Natural killer cell (primary cell): ENCODE data around the gene SLC25A22. TPM values are rescaled to one million over a fixed set of nuclear protein-coding genes. Genes with fewer than 3 reads are reported as not detected.

Experiments used
- ATAC-seq, 3 donors: fragments of 150-1000 bp in 2 of 3; fragments of 200-7000 bp in 1 of 3; cut with Tn5 transposase; 1 replicate in 1 of 3; 2 replicates in 2 of 3; pipeline ENCODE4 v1.10.0; 2021; ENCODE audit warnings: mild to moderate bottlenecking in 2 of 3, moderate library complexity in 2 of 3
- DNase-seq, 2 donors: peaks; one replicate each; pipeline versions ENCODE4 v3.0.0 to v3.0.0-alpha.2; 2013 to 2021; ENCODE audit warnings: mixed read lengths in 1 of 2
- H3K27ac ChIP-seq: one replicate; pipeline ENCODE4 v1.5.1; 2013; ENCODE audit warnings: mild to moderate bottlenecking, low read length
- H3K27me3 ChIP-seq: one replicate; pipeline ENCODE4 v1.6.1; 2013; ENCODE audit warnings: low read length; ENCODE audit not compliant: control insufficient read depth, insufficient read depth
- H3K36me3 ChIP-seq: one replicate; pipeline ENCODE4 v1.6.1; 2013; ENCODE audit warnings: low read length; ENCODE audit not compliant: control insufficient read depth, insufficient read depth
- H3K4me1 ChIP-seq: one replicate; pipeline ENCODE4 v1.6.1; 2013; ENCODE audit warnings: low read length; ENCODE audit not compliant: control insufficient read depth, insufficient read depth
- H3K4me3 ChIP-seq: one replicate; pipeline ENCODE4 v1.5.1; 2013; ENCODE audit warnings: low read length
- H3K9me3 ChIP-seq: one replicate; pipeline ENCODE4 v1.6.1; 2013; ENCODE audit warnings: low read length; ENCODE audit not compliant: control insufficient read depth, insufficient read depth
- H3K27ac Mint-ChIP-seq, 2 donors: one replicate each; pipeline ENCODE4 v1.8.0; 2022; ENCODE audit warnings: mild to moderate bottlenecking in 2 of 2, mixed read lengths in 2 of 2, moderate library complexity in 1 of 2
- H3K27me3 Mint-ChIP-seq, 2 donors: one replicate each; pipeline ENCODE4 v1.8.0; 2022; ENCODE audit warnings: low read depth in 2 of 2, mixed read lengths in 2 of 2
- H3K36me3 Mint-ChIP-seq: one replicate; pipeline ENCODE4 v1.8.0; 2022; ENCODE audit warnings: mixed read lengths
- H3K4me1 Mint-ChIP-seq, 2 donors: one replicate each; pipeline ENCODE4 v1.8.0; 2022; ENCODE audit warnings: mixed read lengths in 2 of 2
- H3K4me3 Mint-ChIP-seq: one replicate; pipeline ENCODE4 v1.8.0; 2022; ENCODE audit warnings: mild to moderate bottlenecking, moderate library complexity, mixed read lengths
- H3K9me3 Mint-ChIP-seq, 2 donors: one replicate each; pipeline ENCODE4 v1.8.0; 2022; ENCODE audit warnings: mixed read lengths in 2 of 2
- WGBS: methylation state at CpG from one replicate; pipeline ENCODE4 v1.1.7; 2013; ENCODE audit warnings: missing lambda C conversion rate; ENCODE audit not compliant: insufficient coverage; 5-methylcytosine and 5-hydroxymethylcytosine counted together
- intact Hi-C: fragments of 100-400 bp; cut with micrococcal nuclease; formaldehyde crosslinking; loops from one replicate; pipeline ENCODE4 v1.14.2; 2022
- total RNA-seq, 4 donors: library from RNA; stranded (reverse); fragments of 120-200 nt in 1 of 4; gene quantifications; one replicate each; pipeline versions ENCODE4 v1.2.3 to v1.2.4, GENCODE V29; 2013 to 2022
- TF ChIP-seq, protein P1 (sequence below): fragments of 200-600 bp; IDR thresholded peaks from one replicate; pipeline ENCODE4 v1.8.0; 2022; ENCODE audit warnings: antibody characterized with exemption

The SLC25A22 gene
- total RNA-seq, 3 donors from 2014 or later (not counting 1 experiment from before 2014, with no cell fraction given) = 22.8 to 34.6 (median 31.5) TPM

- Histone ChIP-seq H3K4me3 (no peak overlapping the region), H3K27ac (no peak overlapping the region), H3K9me3 (no peaks in the 10 kb centered on the region), H3K27me3 (peaks cover 19% of the 10 kb centered on the region), H3K4me1 (peaks cover 70% of the 10 kb centered on the region), H3K36me3 (peaks cover 6% of the 10 kb centered on the region)
- peaks cover 0 to 37% of the 10 kb centered on the region in 2 donors for H3K4me1 Mint-ChIP-seq
- DNase-seq (no peak), ATAC-seq (no peak)
- TF ChIP-seq, protein P1, sequence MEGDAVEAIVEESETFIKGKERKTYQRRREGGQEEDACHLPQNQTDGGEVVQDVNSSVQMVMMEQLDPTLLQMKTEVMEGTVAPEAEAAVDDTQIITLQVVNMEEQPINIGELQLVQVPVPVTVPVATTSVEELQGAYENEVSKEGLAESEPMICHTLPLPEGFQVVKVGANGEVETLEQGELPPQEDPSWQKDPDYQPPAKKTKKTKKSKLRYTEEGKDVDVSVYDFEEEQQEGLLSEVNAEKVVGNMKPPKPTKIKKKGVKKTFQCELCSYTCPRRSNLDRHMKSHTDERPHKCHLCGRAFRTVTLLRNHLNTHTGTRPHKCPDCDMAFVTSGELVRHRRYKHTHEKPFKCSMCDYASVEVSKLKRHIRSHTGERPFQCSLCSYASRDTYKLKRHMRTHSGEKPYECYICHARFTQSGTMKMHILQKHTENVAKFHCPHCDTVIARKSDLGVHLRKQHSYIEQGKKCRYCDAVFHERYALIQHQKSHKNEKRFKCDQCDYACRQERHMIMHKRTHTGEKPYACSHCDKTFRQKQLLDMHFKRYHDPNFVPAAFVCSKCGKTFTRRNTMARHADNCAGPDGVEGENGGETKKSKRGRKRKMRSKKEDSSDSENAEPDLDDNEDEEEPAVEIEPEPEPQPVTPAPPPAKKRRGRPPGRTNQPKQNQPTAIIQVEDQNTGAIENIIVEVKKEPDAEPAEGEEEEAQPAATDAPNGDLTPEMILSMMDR = no peak
- peak overlapping the region; percentile 72 for H3K4me3 Mint-ChIP-seq
- intact Hi-C loops = no loop called here
- no peaks in the 10 kb centered on the region for H3K36me3 Mint-ChIP-seq
- no peaks in the 10 kb centered on the region for H3K9me3 Mint-ChIP-seq
- no peak overlapping the region for H3K27ac Mint-ChIP-seq
- peaks cover 8 to 35% of the 10 kb centered on the region in 2 donors for H3K27me3 Mint-ChIP-seq
- 16% methylated on average over 40 of the region's 40 CpGs for WGBS
Observed at GRCh38 chr11:829176-829846, 31.2 kb upstream of the SLC25A22 start.

DNA sequence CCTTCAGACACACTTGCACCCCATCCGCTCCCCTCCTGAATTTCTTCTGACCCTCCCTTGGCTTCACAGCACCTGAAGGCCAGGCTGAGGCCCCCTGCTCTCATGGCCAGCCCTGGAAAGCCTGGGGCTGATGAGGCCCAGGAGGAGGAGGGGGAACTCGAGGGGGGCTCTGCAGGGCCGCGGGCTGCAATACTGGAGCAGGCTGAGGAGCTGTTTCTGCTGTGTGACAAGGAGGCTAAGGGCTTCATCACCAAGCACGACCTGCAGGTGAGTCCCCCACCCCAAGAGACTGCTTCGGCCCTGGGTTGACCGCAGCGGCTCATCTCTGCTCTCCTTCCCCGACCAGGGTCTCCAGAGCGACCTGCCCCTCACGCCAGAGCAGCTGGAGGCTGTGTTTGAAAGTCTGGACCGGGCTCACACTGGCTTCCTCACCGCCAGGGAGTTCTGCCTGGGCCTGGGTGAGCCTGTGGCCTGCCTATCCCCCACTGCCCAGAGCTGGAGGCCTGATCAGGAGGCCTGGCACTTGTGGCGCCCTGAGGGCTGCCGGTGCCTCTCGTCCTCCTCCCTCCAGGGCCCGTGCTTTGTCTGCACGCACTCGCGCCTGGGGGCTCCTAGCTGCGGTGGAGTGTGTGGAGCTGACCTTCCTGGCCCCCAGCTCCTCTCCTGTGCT is 30.6 kb upstream of the SLC25A22 start:
- peak overlapping the region in 1 of 2 donors; percentile 52 for H3K27ac Mint-ChIP-seq
- no peak overlapping the region for H3K27ac ChIP-seq

GRCh38 chr11:827897-828192 is 29.8 kb upstream of the SLC25A22 start, which contains the start of gene CRACR2B:
TSS of gene CRACR2B (plus strand) at chr11:827919. CDS start at chr11:828608, 689 bp downstream.
- peak within 1 kb of the TSS; percentile 23 for H3K4me3 ChIP-seq
- H3K4me1 ChIP-seq = peaks cover 59% of the 10 kb centered on the region
- intact Hi-C loops = no loop called here
- DNase-seq (no peak), ATAC-seq (peak in 2 of 3 donors; percentile 26 to 46)
- Mint-ChIP-seq H3K4me1 (peaks cover 0 to 37% of the 10 kb centered on the region in 2 donors), H3K27me3 (peaks cover 8 to 35% of the 10 kb centered on the region in 2 donors), H3K36me3 (no peaks in the 10 kb centered on the region), H3K9me3 (no peaks in the 10 kb centered on the region), H3K4me3 (peak within 1 kb of the TSS; percentile 76), H3K27ac (peak within 1 kb of the TSS in 1 of 2 donors; percentile 52)
- TF ChIP-seq, protein P1 = no peak
- WGBS = 51% methylated on average over 5 of the region's 5 CpGs
- H3K9me3 ChIP-seq = no peaks in the 10 kb centered on the region
- peaks cover 6% of the 10 kb centered on the region for H3K36me3 ChIP-seq
- H3K27me3 ChIP-seq = peaks cover 19% of the 10 kb centered on the region
- no peak within 1 kb of the TSS for H3K27ac ChIP-seq

More for the DNA sequence above, 30.6 kb upstream of the SLC25A22 start:
- intact Hi-C loops = no loop called here
- Histone ChIP-seq H3K4me1 (peaks cover 64% of the 10 kb centered on the region), H3K36me3 (peaks cover 6% of the 10 kb centered on the region), H3K9me3 (no peaks in the 10 kb centered on the region), H3K4me3 (no peak overlapping the region), H3K27me3 (peaks cover 19% of the 10 kb centered on the region)
- TF ChIP-seq, protein P1 = no peak
- no peak for ATAC-seq
- Mint-ChIP-seq H3K36me3 (no peaks in the 10 kb centered on the region), H3K9me3 (no peaks in the 10 kb centered on the region), H3K4me3 (peak overlapping the region; percentile 76), H3K4me1 (peaks cover 0 to 37% of the 10 kb centered on the region in 2 donors), H3K27me3 (peaks cover 8 to 35% of the 10 kb centered on the region in 2 donors)
- WGBS = 76% methylated on average over 21 of the region's 21 CpGs
- DNase-seq = no peak
